CD4-positive, alpha-beta T cell (primary cell): ENCODE measurements around the gene GFOD2. TPM values are rescaled to one million over a fixed set of nuclear protein-coding genes. Genes with fewer than 3 reads are reported as not detected.

Source experiments
- ATAC-seq: fragments of 200-7000 bp; cut with Tn5 transposase; one replicate; pipeline ENCODE4 v1.10.0; 2022; ENCODE audit warnings: mild to moderate bottlenecking; ENCODE audit not compliant: poor library complexity
- CTCF ChIA-PET: fragments of 350-600 bp; sonication (Branson Sonifier 250); formaldehyde crosslinking; loops from one replicate; lab custom pipeline; 2021; ENCODE audit warnings: antibody characterized with exemption, inconsistent platforms; lab: Charles Lee
- POLR2A ChIA-PET: fragments of 350-600 bp; sonication (Branson Sonifier 250); formaldehyde crosslinking; loops from one replicate; lab custom pipeline; 2021; ENCODE audit warnings: antibody characterized with exemption, inconsistent platforms; lab: Charles Lee
- DNase-seq, 14 experiments: peaks; one replicate each; pipeline ENCODE4 v3.0.0-alpha.2; 2013 to 2020; ENCODE audit warnings: mixed read lengths in 2 of 14
- H3K27ac ChIP-seq, 2 donors: one replicate each; pipeline versions ENCODE4 v1.5.1 to v1.7.0; 2013; ENCODE audit warnings: low read length in 2 of 2, low read depth in 1 of 2, mild to moderate bottlenecking in 1 of 2
- H3K27me3 ChIP-seq, 2 experiments: 1 replicate in 1 of 2; 2 replicates in 1 of 2; pipeline versions ENCODE4 v1.6.1 to v1.7.0; 2013; ENCODE audit warnings: low read length in 2 of 2, control low read depth in 1 of 2, mild to moderate bottlenecking in 1 of 2, moderate library complexity in 1 of 2; ENCODE audit not compliant: insufficient read depth in 2 of 2, control insufficient read depth in 1 of 2
- H3K36me3 ChIP-seq: one replicate; pipeline ENCODE4 v1.6.1; 2013; ENCODE audit warnings: low read length, control low read depth; ENCODE audit not compliant: insufficient read depth
- H3K4me1 ChIP-seq: one replicate; pipeline ENCODE4 v1.6.1; 2013; ENCODE audit warnings: low read length, control low read depth; ENCODE audit not compliant: insufficient read depth
- H3K4me3 ChIP-seq: one replicate; pipeline ENCODE4 v1.5.1; 2013; ENCODE audit warnings: mild to moderate bottlenecking, low read length, moderate library complexity
- H3K9me3 ChIP-seq, 2 experiments: 1 replicate in 1 of 2; 2 replicates in 1 of 2; pipeline versions ENCODE4 v1.6.1 to v1.7.0; 2013; ENCODE audit warnings: low read length in 2 of 2, mild to moderate bottlenecking in 2 of 2, control low read depth in 1 of 2, moderate library complexity in 1 of 2; ENCODE audit not compliant: control insufficient read depth in 1 of 2, insufficient read depth in 1 of 2
- H3K27ac Mint-ChIP-seq: one replicate; pipeline ENCODE4 v1.8.0; 2020; ENCODE audit warnings: mixed read lengths
- H3K27me3 Mint-ChIP-seq: one replicate; pipeline ENCODE4 v1.8.0; 2021; ENCODE audit warnings: mixed read lengths
- H3K36me3 Mint-ChIP-seq: one replicate; pipeline ENCODE4 v1.8.0; 2021; ENCODE audit warnings: low read depth, mixed read lengths
- H3K4me1 Mint-ChIP-seq: one replicate; pipeline ENCODE4 v1.8.0; 2021; ENCODE audit warnings: low read depth, mixed read lengths
- H3K4me3 Mint-ChIP-seq: one replicate; pipeline ENCODE4 v1.8.0; 2020; ENCODE audit warnings: mild to moderate bottlenecking, mixed read lengths
- H3K9me3 Mint-ChIP-seq: one replicate; pipeline ENCODE4 v1.8.0; 2020; ENCODE audit warnings: mixed read lengths
- CTCF ChIP-seq: fragments of 200-600 bp; IDR thresholded peaks from one replicate; pipeline ENCODE4 v1.8.0; 2022; ENCODE audit warnings: antibody characterized with exemption, mild to moderate bottlenecking
- intact Hi-C, 2 experiments: fragments of 100-400 bp; cut with DNase I in 1 of 2; cut with micrococcal nuclease in 1 of 2; formaldehyde crosslinking; loops; one replicate each; pipeline versions ENCODE4 v1.15.1 to v1.9.0; 2023 to 2025; cut with DNase I, micrococcal nuclease
- total RNA-seq, 174 experiments: library from RNA in 2 of 174; stranded (reverse) in 2 of 174; gene quantifications; one replicate each; pipeline ENCODE4 v1.2.3 and lab custom pipeline; 2021 to 2026

GFOD2 gene
- total RNA-seq, 2 experiments from 2014 or later: 2.8 to 3.7 TPM

DNA sequence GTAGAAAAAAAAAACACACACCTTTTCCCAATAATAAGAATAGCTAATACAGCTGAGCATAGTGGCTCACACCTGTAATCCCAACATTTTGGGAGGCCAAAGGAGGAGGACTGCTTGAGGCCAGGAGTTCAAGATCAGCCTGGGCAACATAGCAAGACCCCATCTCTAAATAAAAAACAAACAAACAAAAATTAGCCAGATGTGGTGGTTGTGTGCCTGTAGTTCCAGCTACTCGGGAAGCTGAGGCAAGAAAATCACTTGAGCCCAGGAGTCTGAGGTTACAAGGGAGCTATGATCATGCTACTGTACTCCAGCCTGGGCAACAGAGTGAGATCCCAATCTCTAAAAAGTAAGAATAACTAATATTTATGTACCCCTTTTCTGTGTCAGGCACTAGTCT lies 42.8 kb upstream of the GFOD2 start:
- Histone ChIP-seq H3K4me1 (peaks cover 10% of the 10 kb centered on the region), H3K36me3 (peaks cover 34% of the 10 kb centered on the region), H3K4me3 (no peak overlapping the region), H3K27ac (no peak overlapping the region), H3K27me3 (no peaks in the 10 kb centered on the region), H3K9me3 (no peaks in the 10 kb centered on the region)
- H3K9me3 Mint-ChIP-seq: no peaks in the 10 kb centered on the region
- H3K4me1 Mint-ChIP-seq: peaks cover 20% of the 10 kb centered on the region
- POLR2A ChIA-PET: no interaction called here
- peaks cover 48% of the 10 kb centered on the region for H3K36me3 Mint-ChIP-seq
- no peak overlapping the region for H3K4me3 Mint-ChIP-seq
- no peak for TF ChIP-seq CTCF
- intact Hi-C loops: no loop called here
- DNase-seq (no peak), ATAC-seq (no peak)
- CTCF ChIA-PET: no interaction called here
- no peak overlapping the region for H3K27ac Mint-ChIP-seq
- H3K27me3 Mint-ChIP-seq: no peaks in the 10 kb centered on the region

- peaks cover 26% of the 10 kb centered on the region for H3K36me3 ChIP-seq
- Mint-ChIP-seq H3K9me3 (no peaks in the 10 kb centered on the region), H3K4me3 (no peak overlapping the region), H3K27me3 (no peaks in the 10 kb centered on the region), H3K27ac (peak overlapping the region; percentile 70), H3K4me1 (peaks cover 14% of the 10 kb centered on the region), H3K36me3 (peaks cover 39% of the 10 kb centered on the region)
- DNase-seq (no peak), ATAC-seq (no peak)
- intact Hi-C loops: no loop called here
- ChIA-PET POLR2A (no interaction called here), CTCF (no interaction called here)
- H3K4me1 ChIP-seq: peaks cover 10% of the 10 kb centered on the region
- TF ChIP-seq CTCF: no peak
- no peak overlapping the region for H3K4me3 ChIP-seq
- H3K27me3 ChIP-seq: no peaks in the 10 kb centered on the region
- H3K9me3 ChIP-seq: no peaks in the 10 kb centered on the region
- no peak overlapping the region for H3K27ac ChIP-seq
These were observed 41.8 kb upstream of the GFOD2 start for GRCh38 chr16:67760956-67761230.

DNA sequence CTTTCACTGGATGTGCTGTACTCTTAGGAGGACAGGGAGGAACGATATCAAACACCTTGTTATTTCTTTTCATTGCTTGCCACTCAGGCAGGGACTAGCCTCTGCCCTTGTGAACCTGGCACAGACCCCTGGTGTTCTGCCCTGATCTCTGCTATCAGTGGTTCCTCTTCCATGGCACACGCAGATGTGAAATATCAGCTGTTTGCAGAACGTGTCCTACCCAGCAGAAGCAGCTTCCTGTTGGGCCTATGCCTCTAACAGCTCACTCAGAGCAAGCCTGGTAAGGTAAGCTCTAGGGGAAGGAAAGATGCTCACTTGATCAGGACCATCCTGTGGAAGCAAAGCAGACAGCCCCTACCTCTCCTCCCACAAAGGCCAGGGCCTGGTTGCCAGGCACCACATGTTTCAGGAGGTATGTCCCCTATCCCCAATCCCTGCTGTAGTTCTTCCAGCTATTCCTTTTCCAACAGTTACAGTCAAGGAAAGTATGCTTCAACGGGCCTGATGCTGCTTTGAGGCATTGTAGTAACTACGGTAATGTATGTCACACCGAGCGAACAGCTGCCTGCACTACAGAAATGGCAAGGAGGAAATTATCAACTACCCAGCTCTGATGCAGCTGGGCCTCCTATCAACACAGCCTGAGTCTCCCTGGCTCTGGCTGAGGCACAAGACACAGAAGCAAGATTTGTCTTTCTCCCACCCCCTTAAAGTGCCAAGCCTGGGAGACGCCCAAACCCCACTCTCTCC lies 41.3 kb upstream of the GFOD2 start:
- ATAC-seq (peak; percentile 46), DNase-seq (no peak)
- peaks cover 26% of the 10 kb centered on the region for H3K36me3 ChIP-seq
- Mint-ChIP-seq H3K36me3 (peaks cover 40% of the 10 kb centered on the region), H3K4me3 (no peak overlapping the region), H3K4me1 (peaks cover 14% of the 10 kb centered on the region), H3K27me3 (no peaks in the 10 kb centered on the region), H3K27ac (peak overlapping the region; percentile 70), H3K9me3 (no peaks in the 10 kb centered on the region)
- no peaks in the 10 kb centered on the region for H3K9me3 ChIP-seq
- POLR2A ChIA-PET: no interaction called here
- H3K27me3 ChIP-seq: no peaks in the 10 kb centered on the region
- intact Hi-C loops: no loop called here
- CTCF ChIA-PET: no interaction called here
- no peak for TF ChIP-seq CTCF
- H3K4me1 ChIP-seq: peaks cover 10% of the 10 kb centered on the region
- no peak overlapping the region for H3K4me3 ChIP-seq
- no peak overlapping the region for H3K27ac ChIP-seq
